ENCODE results near the gene SPACA5.
"Not testable (repeated sequence)": the region's sequence is repeated elsewhere in the genome, so short reads cannot be mapped to it uniquely, and the experiment has no call there.

Gene SPACA5

DNA sequence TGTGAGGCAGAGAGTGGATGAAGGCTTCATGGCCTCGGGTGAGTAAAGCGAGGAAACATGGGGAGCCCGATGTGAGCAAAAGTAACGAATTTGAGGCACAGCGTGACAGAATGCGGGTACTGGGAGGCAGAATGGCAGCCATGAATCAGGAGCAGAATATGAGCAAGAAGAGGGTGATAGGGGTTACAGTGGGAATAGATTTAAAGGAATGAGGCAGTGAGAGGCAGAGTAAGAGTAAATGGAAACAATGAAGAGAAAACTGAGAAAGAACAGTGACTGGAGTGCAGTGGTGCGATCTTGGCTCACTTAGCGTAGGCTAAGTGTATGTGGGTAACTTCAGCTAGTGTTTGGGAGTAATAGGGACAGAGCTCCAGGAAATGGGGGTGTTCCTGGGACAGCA lies at the start of gene SPACA5:
TSS of gene SPACA5 (plus strand) at position 301 of the 400 bp plus-strand sequence. CDS start 815 bp downstream, outside the sequence.
- not testable (repeated sequence) for DNase-seq

DNA sequence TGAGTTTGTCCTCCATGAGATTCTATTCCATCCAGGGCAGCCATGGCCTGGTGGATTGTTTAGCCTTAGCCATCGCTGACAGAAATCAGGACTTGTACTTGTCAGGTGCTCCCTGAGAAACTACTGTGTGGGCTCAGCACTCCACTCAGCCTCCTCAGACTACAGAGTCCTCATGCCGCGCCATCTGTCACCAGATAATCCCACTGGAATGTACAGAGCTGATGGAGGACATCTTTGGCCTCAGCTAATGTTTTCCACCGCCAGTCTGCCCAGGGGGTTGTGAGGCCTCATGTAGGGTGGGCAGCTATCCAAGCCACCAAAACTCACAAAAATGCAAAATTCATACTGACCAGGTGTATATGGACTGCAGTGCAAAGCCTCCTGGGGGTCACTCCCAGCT lies 48.6 kb upstream of the SPACA5 start:
- not testable (repeated sequence) for DNase-seq

DNA sequence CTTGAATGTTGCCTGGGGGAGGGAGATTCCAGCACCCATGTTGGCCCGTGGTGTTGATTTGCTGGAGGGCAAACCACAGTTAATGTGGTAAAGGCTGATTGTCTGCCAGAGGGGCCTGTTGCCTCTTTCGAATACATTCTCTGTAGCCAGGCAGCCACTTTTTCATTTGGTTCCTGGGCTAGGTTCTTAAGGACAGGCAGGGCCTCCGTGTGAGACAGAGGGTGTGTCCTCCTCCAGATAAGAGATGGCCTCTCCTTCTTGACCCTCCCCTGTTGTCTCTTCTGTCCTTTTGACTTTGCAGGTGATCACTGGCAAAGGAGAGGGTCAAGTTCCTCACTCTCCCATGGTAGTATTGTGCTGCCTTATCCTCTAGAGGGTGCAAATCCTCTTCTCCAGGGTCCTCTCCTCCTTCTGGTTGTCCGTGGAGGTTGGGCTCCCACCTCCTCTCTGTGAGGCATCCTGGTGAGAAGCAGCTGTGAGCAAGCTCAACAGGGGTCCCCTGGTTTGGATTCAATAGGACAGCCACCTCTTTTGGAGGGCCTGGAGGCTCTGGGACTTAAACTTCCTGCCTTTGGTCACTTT lies 47.9 kb upstream of the SPACA5 start:
- no peak for DNase-seq

DNA sequence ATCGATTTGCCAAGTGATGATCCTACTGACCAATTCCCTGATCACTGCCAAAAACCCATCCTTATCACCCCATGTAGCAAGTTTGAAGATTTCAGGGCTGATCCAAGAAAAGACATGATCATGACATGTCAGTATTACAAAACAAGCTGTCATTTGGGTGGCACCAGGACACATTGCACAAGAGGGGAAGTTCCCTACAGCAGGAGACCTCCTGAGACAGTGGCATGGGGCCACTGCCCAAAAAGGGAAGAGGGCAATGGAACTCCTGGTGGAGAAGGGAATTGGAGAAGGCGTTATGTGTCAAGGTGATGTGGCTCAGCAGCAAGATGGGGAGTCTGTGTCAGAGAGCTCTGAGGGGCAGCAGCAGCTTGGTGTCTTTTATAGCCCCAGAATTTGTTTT lies 46.4 kb upstream of the SPACA5 start:
- no peak for DNase-seq

DNA sequence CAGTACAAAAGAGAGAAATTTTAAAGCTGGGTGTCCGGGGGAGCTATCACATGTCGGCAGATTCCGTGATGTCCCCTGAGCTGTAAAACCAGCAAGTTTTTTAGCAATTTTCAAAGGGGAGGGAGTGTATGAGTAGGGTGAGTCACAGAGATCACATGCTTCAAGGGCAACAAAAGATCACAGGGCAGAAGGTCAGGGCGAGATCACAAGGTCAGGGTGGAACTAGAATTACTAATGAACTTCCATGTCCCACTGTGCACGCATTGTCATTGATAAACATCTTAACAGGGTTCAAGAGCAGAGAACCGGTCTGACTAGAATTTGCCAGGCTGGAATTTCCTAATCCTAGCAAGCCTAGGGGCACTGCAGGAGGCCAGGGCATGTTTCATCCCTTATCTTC lies 45.0 kb upstream of the SPACA5 start:
- DNase-seq = not testable (repeated sequence)

DNA sequence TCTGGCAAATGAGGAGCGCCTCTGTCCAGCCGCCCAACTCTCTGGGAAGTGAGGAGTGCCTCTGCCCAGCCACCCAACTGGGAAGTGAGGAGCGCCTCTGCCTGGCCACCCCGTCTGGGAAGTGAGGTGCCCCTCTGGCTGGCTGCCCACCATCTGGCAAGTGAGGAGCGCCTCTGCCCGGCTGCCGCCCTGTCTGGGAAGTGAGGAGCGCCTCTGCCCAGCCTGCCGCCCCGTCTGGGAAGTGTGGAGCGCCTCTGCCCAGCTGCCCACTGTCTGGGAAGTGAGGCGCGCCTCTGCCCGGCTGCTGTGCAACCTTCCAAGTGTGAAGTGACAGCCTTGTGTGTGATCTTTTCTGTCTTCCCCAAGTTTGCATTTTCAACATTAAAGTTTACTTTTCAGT lies 41.3 kb upstream of the SPACA5 start:
- not testable (repeated sequence) for DNase-seq

DNA sequence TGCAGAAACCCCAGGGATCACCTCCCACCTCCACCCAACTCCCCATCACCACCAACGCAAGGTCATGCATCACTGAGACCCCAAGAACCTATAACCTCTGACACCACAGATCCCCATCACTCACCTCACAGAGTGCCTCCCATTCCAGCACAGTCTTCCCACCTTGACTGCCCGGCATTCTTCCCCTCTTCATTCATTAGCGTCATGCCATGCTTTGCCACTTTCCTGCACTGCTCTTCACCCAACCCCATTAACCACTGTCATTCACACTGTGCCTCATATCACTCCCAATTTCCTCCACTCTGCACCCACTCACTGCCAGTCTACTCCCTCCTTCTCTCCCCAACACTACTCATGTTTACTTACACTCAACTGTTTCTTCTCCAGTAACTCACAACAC lies 33.6 kb upstream of the SPACA5 start:
- no peak for DNase-seq

DNA sequence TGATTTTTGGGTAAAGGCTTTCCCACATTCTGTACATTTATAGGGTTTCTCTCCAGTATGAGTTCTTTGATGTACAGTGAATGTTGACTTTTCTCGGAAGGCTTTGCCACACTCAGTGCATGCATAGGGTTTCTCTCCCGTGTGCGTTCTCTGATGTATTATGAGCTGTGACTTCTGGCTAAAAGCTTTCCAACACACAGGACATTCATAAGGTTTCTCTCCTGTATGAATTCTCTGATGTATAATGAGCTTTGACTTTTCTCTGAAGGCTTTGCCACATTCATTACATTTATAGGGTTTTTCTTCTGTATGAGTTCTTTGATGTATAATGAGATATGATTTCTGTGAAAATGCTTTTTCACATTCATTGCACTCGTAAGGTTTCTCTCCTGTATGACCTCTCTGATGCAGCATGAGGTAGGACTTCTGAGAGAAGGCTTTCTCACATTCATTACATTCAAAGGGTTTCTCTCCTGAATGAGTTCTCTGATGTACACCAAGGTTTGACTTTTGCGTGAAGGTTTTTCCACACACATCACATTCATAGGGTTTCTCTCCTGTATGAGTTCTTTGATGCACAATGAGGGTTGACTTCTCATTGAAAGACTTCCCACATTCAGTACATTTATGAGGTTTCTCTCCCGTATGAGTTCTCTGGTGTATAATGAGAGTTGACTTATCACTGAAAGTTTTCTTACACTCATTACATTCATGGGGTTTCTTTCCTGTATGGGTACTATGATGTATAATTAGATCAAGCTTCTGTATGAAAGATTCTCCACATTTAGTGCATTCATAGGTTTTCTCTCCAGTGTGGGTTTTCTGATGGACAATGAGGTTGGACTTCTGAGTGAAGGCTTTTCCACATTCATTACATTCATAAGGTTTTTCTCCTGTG lies 30.3 kb upstream of the SPACA5 start:
- DNase-seq = no peak

DNA sequence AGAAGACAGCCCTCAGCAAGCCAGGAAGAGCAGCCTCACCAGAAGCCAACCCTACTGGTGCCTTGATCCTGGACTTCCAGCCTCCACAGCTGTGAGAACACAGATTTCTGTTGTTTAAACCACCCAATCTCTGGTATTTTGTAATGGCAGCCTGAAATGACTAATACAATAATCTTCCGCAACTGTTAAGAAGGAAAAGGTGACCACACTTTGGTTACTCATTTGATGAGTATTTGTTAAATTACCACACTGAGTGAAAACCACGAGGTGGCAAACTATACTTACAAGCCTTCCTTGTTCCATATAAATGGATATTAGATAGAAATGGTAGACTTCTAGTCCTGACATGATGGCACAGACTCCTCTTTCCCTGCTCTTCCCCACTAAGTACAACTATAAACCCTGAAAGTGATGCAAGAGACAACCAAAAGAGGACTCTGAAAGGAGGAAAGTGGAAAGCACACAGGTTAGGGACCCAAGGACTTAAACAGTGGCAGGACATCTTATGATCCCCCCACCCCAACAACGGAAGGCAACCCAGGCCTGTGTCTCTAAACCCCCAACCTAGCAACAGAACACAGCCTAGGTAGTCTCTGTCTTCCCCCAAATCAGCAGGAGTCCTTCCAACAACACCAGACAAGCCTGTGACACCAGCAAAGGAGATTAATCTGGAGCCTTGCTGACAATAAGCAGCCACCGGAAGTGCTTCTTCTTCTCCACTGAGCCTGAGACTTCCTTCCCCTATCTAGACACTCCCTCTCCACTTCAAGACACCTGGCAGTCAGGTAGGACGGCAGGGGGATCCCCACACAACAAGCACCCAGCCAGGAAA lies 15.3 kb upstream of the SPACA5 start:
- DNase-seq = peak; percentile 54

DNA sequence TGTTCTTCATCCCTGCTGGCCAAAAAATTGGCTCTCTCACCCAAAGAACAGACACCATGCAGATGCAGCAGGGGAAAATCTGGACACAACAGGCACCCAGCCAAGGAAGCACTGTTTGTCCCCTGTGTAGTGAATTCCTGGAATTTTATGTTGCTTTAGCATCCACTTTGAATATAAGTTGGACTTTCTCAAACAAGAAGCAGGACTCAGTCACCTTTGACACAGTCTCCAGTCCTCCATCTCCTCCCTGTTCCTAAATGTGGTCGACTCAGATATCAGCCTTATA lies 14.8 kb upstream of the SPACA5 start:
- DNase-seq = peak; percentile 0

DNA sequence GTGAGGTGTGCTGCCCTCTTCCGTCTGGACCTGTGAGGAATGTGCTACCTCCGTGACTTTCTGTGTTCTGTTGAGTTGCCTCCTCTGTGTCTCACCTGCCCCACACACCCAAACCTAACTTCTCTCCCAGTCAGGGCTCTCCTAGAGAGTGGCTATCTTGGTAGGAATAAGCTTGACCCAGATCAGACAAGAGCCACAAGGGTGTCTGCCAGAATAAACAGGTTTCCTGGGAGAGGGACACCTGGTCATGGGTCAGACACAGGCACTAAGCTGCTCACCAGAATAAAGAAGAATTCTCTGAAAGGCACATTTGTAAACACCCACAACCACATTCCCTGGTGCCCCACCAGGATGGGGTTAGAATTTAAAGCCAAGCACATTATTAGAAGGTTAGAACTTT lies 14.1 kb upstream of the SPACA5 start:
- DNase-seq = no peak

DNA sequence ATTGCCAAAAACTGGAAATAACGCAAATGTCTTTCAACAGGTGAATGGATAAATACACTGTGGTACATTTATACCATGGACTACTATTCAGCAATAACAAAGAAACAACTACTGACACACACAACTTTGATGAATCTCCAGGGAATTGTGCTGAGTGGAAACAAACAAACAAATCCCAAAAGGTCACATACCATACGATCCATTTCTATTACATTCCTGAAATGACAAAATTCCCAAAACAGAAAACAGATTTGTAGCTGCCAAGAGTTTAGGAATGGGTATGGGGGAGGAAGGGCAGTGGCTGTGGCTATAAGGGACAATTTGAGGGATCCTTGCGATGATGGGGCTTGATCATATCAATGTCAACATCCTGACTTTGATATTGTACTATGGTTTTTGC lies 5.5 kb upstream of the SPACA5 start:
- DNase-seq = no peak

DNA sequence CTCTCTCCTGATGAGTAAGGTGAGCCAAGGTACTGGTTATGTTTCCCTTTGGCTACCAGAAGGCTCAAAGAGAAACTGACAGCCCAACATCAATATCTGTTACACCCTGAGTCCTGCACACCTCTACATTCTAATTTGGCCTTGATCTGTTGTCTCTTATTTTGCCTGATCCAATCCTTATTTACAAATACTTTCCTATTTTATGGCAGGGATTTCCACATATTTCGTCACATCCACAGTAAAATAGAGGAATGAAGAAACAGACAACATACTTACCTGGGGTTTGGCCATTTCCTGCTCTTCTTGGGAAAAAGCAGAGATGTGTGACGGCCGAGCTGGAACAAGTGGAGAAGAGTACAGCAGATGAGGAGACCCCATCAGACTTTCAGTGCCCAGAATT lies 4.5 kb upstream of the SPACA5 start:
- no peak for DNase-seq

DNA sequence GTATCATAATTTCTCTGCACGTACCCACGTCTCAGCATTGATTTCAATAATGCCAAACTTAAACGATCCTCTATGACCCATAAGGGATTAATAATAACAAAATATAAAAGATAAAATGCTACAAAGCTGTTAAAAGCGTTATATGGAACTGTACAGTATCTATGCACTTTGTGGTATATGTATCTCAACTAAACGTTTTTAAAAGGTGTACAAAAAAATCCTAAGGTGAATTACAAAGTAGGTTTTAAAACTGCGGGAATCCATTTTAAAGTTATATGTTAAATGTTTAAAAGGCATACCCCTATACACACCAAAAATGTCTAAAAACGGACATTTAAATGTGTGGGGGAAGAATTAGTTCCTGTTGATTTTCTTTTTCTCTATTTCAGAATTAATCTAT lies 3.9 kb upstream of the SPACA5 start:
- DNase-seq = no peak

DNA sequence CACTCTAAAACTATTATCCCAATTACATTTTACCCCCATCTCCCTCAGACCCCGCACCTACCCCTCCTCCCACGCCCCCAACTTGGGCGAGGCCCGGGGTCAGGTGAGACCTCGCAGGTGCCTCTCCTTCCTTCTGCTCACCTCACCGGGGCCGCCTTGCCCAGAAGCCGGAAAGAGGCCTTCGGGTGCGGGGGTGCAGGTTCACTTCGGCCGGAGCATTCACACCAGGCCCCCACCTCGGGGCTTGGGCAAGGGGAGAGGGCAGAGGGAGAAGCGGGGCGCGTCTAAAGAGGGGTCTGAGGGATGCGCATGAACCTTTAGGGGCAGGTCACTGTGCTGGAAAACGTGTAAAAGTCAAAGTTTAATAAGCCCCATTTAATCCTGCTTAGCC lies 3.4 kb upstream of the SPACA5 start:
- no peak for DNase-seq

DNA sequence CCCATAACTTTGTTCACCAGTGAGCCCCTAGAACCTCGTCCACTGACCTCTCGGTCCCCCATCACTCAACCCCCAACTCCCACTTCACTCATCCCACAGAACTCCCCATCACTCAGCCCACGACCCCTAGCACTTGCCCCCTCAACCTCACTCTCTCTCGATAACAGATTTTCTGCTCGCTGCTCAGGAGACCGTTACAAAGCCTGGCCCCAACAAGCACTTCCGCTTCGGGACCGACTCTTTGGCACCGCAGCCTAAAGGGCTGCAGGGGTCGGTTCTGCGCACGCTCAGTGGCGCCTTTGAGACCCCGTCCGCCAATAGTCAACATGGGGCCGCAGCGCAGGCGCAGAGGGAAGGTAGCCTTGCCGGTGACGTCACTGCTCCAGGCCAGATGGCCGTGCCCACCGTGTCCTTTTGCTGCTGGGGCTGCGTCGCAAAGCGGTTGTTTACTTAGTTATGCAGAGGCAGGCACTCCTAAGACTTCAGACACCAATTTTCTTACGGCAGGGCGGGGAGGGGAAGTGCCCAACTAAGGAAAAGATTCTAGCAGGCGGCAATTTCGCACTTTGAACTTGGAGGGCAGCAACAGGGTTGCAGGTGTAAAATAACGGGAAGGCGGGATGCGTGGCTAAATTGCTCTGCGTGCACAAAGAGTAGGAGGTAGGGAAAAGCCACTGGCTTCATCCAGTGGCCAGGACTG lies 2.9 kb upstream of the SPACA5 start, which contains the start of gene ZNF182:
TSS of gene ZNF182 (minus strand) at position 232 of the 700 bp plus-strand sequence. CDS start 1,380 bp downstream, outside the sequence.
- peak; percentile 87 for DNase-seq

DNA sequence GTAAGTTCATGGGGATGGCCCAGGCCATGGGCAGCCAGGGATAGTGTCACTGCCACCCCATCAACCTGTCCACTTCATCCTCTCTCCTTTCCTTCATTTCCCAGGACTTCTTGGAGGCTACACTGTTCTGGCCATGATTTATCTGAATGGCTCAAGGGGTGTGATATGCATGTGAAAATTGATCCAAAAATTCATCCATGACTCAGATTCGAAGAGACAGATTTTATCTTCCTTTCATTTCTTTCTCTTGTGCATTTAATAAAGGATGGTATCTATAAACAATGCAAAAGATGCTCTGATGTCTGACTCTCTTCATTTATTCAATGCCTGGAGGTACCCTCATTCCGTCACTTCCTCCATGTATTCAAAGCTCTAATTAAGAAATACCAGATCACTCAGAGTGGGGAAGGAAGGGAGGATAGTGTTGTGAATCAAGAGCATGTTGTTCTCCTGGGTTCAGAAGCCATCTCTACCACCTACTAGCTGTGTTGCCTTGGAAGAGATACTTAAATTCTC lies 2.7 kb downstream of the SPACA5 start:
- not testable (repeated sequence) for DNase-seq

DNA sequence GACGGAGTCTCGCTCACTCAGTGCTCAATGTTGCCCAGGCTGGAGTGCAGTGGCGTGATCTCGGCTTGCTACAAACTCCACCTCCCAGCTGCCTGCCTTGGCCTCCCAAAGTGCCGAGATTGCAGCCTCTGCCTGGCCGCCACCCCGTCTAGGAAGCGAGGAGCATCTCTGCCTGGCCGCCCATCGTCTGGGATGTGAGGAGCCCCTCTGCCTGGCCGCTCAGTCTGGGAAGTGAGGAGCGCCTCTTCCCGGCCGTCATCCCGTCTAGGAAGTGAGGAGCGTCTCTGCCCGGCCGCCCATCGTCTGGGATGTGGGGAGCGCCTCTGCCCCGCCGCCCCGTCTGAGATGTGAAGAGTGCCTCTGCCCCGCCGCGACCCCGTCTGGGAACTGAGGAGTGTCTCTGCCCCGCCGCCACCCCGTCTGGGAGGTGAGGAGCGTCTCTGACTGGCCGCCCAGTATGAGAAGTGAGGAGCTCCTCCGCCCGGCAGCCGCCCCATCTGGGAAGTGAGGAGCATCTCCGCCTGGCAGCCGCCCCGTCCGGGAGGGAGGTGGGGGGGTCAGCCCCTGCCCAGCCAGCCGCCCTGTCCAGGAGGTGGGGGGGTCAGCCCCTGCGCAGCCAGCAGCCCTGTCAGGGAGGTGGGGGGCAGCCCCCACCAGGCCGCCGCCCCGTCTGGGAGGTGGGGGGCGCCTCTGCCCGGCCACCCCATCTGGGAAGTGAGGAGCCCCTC lies 10.0 kb downstream of the SPACA5 start:
- DNase-seq = not testable (repeated sequence)

DNA sequence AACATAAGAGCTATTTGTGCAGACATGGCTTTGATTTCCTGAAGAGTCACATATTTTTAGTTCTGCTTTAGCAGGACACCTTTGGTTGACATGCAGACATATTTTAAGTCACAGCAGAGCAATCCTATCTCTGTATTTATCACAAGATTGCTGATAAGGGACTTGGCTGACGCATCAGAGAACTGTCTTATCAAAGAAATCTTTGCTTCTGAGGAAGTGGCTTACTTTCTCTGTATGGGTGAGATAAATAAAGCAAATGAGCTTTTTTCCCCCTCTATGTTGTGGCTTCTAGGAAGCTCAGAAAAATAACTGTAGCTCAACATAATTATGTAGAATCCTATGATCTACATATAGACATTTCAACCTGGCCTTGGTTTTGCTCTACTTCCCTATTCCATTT lies 13.1 kb downstream of the SPACA5 start:
- not testable (repeated sequence) for DNase-seq

DNA sequence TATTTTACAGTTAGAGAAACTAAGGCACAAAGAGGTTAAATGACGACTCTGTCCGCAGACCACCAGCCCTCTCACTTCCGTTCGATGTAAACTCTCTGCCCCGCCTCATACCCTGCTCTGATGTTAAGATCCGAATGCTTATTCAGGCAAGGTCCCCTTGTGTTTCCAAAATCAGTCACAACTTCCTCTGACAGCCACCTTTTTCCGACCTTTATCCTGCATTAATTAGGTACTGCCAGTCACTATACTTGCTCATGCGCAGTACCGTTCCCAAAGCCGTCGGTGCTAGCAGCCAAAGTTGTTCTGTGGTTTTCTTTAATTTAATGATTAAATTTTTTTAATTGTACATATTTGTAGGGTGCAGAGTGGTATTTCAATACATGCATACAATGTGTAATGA lies 13.7 kb downstream of the SPACA5 start:
- not testable (repeated sequence) for DNase-seq

DNA sequence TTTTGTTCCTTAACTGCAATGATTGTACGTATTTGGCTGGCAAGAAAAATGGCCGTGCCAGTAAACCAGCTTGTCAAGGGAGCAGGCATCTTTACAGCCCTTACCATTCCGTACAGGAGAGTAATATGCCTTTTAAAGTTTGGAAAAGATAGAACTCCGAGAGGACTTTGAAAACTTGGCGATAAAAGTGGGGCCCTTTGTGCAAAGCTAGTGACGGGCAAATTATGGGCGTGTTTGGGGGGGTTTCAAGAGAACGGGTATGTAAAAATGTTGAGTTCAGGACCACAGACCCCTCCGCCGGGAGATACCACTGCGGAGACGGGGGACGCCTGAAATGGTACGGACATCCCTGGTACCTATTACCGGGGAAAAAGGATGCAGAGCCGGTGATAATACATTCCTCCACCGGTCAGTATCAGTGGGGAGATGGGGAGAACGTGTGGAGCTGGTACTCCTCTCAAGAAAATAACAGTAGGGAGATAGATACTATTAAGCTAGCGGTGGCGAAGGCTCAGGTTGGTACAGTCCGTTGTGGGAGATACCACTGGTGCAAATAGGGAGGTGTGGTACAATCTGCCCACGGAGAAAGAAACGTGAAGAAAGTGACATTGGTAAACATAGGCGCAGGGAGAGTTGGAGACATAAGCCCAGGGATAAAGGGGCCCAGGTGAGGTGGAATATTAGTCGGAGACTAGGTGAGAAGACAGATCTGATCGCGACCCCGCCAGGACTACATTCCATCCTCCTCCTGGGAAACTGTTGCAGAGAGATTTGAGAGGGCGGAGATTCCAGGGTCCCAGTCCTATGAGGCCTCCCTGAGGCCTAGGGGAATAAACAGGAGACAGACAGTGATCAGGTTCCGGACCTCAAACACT lies 14.5 kb downstream of the SPACA5 start:
- DNase-seq = peak; percentile 86

All from fibroblast of skin of right quadriceps (primary cell).